ENCODE results near the gene CNTN1.

Gene CNTN1

GRCh38 chr12:40726366-40726765, 34.1 kb downstream of the CNTN1 start:
- TF ChIP-seq, protein P1, sequence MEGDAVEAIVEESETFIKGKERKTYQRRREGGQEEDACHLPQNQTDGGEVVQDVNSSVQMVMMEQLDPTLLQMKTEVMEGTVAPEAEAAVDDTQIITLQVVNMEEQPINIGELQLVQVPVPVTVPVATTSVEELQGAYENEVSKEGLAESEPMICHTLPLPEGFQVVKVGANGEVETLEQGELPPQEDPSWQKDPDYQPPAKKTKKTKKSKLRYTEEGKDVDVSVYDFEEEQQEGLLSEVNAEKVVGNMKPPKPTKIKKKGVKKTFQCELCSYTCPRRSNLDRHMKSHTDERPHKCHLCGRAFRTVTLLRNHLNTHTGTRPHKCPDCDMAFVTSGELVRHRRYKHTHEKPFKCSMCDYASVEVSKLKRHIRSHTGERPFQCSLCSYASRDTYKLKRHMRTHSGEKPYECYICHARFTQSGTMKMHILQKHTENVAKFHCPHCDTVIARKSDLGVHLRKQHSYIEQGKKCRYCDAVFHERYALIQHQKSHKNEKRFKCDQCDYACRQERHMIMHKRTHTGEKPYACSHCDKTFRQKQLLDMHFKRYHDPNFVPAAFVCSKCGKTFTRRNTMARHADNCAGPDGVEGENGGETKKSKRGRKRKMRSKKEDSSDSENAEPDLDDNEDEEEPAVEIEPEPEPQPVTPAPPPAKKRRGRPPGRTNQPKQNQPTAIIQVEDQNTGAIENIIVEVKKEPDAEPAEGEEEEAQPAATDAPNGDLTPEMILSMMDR (IDR thresholded peaks at IDR 0.05) = no peak

DNA sequence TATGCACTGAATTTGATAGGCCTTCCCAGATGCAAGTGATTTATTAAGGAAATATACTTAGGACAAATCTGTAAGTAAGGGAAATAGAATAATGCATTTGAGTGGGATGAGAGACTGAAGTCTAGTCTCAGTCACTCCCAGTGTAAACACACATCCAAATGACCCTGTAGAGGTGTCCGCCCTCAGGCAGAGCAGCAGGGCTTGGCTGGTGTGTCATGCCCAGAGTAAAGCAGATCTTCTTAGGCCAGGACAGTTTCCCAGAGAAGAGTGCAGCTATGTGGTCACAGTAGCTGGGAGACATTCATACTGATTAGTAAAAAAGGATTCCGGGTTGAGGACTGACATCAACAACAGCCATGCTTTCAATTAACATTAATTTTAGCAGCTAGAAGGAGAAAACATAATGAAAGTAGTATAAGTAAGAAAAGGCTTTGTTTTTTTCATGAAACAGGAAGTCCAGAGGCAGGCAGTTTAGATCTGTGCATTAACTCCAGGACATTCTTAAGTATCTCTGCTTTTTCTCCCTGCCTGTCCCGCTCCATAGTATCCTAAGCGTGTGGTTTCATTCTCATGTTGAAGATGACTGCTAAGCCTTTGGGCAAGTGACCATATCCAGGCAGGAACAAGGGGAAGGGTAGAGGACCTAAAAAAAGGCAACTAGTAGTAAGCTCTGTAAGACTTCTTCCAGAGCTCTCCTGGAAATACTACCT, 35.7 kb downstream of the CNTN1 start:
- TF ChIP-seq, protein P1 (IDR thresholded peaks at IDR 0.05) = no peak

DNA sequence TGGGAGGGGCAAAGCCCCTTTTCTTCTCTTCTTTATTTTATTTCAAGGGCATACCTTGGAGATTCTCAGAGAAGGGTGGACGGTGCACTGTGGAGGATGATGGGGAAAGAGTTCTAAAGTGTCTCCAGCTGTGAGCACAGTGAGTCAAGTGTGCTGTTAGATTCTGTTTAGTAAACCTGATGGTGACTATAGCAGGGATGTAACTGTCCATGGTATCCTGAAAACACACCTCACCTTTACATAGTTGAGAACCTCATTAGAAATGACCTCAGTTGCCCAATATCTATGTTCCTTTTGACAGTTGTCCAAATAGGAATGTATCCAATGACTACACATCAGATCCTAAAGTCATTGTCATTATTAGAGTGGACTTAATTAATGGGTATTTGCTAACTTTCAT, 38.0 kb downstream of the CNTN1 start:
- TF ChIP-seq, protein P1 (IDR thresholded peaks at IDR 0.05) = no peak

- TF ChIP-seq, protein P1 (IDR thresholded peaks at IDR 0.05) = no peak
Observed at GRCh38 chr12:40733871-40734270, 41.6 kb downstream of the CNTN1 start.

DNA sequence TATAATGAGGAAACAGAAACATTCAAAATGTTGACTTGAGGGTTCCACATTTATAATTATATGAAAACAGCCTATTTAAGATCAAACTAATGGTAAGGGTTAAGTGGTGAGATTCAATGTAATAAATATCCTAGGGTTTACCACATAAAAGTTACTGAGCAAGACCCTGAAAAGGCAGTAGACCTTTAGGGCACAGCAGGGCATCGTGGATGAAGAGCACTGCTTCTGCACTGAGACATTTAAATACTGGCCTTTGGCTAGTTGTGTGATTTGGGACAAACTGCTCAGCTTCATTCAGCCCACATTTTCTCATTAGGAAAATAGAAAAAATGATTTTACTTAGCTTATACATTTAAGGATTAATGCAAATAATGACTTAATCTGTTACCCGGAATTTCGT, 42.0 kb downstream of the CNTN1 start:
- TF ChIP-seq, protein P1 (IDR thresholded peaks at IDR 0.05) = no peak

GRCh38 chr12:40735551-40736230, 43.5 kb downstream of the CNTN1 start:
- TF ChIP-seq, protein P1 (IDR thresholded peaks at IDR 0.05) = no peak

- TF ChIP-seq, protein P1 (IDR thresholded peaks at IDR 0.05) = no peak
Observed at GRCh38 chr12:40738856-40739255, 46.6 kb downstream of the CNTN1 start.
